ENCODE measurements around the gene PKP4.
"Not testable (repeated sequence)": the region's sequence is repeated elsewhere in the genome, so short reads cannot be mapped to it uniquely, and the experiment has no call there.

PKP4 gene

GRCh38 chr2:158688721-158689120, 232.0 kb downstream of the PKP4 start:
- H3K9ac ChIP-seq (ENCODE audit: low read depth, low read length), result no peak overlapping the region
- H3K36me3 ChIP-seq (ENCODE audit: control insufficient read depth, insufficient read depth, low read length), result no peaks in the 10 kb centered on the region
- H3K4me1 ChIP-seq (ENCODE audit: control insufficient read depth, insufficient read depth, low read length), result peaks cover 9% of the 10 kb centered on the region
- H3K27me3 ChIP-seq (ENCODE audit: control insufficient read depth, insufficient read depth, low read length), result no peaks in the 10 kb centered on the region; the same call in 1 of the 2 replicates
- H3K4me3 ChIP-seq (ENCODE audit: low read depth, low read length), result no peak overlapping the region
- H3K9me3 ChIP-seq (ENCODE audit: control insufficient read depth, insufficient read depth, low read length), result no peaks in the 10 kb centered on the region
- no peak overlapping the region for H3K27ac ChIP-seq (ENCODE audit: low read depth, low read length)

- H3K9ac ChIP-seq (ENCODE audit: low read depth, low read length), result no peak overlapping the region
- no peaks in the 10 kb centered on the region for H3K36me3 ChIP-seq (ENCODE audit: control insufficient read depth, insufficient read depth, low read length)
- no peak overlapping the region for H3K4me3 ChIP-seq (ENCODE audit: low read depth, low read length)
- H3K4me1 ChIP-seq (ENCODE audit: control insufficient read depth, insufficient read depth, low read length), result peaks cover 9% of the 10 kb centered on the region
- no peak overlapping the region for H3K27ac ChIP-seq (ENCODE audit: low read depth, low read length)
- no peaks in the 10 kb centered on the region for H3K9me3 ChIP-seq (ENCODE audit: control insufficient read depth, insufficient read depth, low read length)
- no peaks in the 10 kb centered on the region; the same call in 1 of the 2 replicates for H3K27me3 ChIP-seq (ENCODE audit: control insufficient read depth, insufficient read depth, low read length)
Observed at GRCh38 chr2:158689391-158689790, 232.6 kb downstream of the PKP4 start.

GRCh38 chr2:158690823-158691222, 234.1 kb downstream of the PKP4 start:
- Histone ChIP-seq H3K9ac (ENCODE audit: low read depth, low read length) (no peak overlapping the region), H3K4me3 (ENCODE audit: low read depth, low read length) (no peak overlapping the region), H3K4me1 (ENCODE audit: control insufficient read depth, insufficient read depth, low read length) (peaks cover 9% of the 10 kb centered on the region), H3K27ac (ENCODE audit: low read depth, low read length) (no peak overlapping the region), H3K9me3 (ENCODE audit: control insufficient read depth, insufficient read depth, low read length) (no peaks in the 10 kb centered on the region), H3K36me3 (ENCODE audit: control insufficient read depth, insufficient read depth, low read length) (no peaks in the 10 kb centered on the region), H3K27me3 (ENCODE audit: control insufficient read depth, insufficient read depth, low read length) (no peaks in the 10 kb centered on the region; the same call in 1 of the 2 replicates)

GRCh38 chr2:158691619-158692018, 234.9 kb downstream of the PKP4 start:
- H3K9me3 ChIP-seq (ENCODE audit: control insufficient read depth, insufficient read depth, low read length), result no peaks in the 10 kb centered on the region
- no peak overlapping the region for H3K27ac ChIP-seq (ENCODE audit: low read depth, low read length)
- no peak overlapping the region for H3K4me3 ChIP-seq (ENCODE audit: low read depth, low read length)
- H3K9ac ChIP-seq (ENCODE audit: low read depth, low read length), result no peak overlapping the region
- H3K4me1 ChIP-seq (ENCODE audit: control insufficient read depth, insufficient read depth, low read length), result peaks cover 9% of the 10 kb centered on the region
- H3K27me3 ChIP-seq (ENCODE audit: control insufficient read depth, insufficient read depth, low read length), result no peaks in the 10 kb centered on the region; the same call in 1 of the 2 replicates
- H3K36me3 ChIP-seq (ENCODE audit: control insufficient read depth, insufficient read depth, low read length), result no peaks in the 10 kb centered on the region

GRCh38 chr2:158692372-158693103, 235.8 kb downstream of the PKP4 start:
- H3K9ac ChIP-seq (ENCODE audit: low read depth, low read length), result no peak overlapping the region
- peaks cover 9% of the 10 kb centered on the region for H3K4me1 ChIP-seq (ENCODE audit: control insufficient read depth, insufficient read depth, low read length)
- no peak overlapping the region for H3K4me3 ChIP-seq (ENCODE audit: low read depth, low read length)
- no peak overlapping the region for H3K27ac ChIP-seq (ENCODE audit: low read depth, low read length)
- H3K36me3 ChIP-seq (ENCODE audit: control insufficient read depth, insufficient read depth, low read length), result no peaks in the 10 kb centered on the region
- no peaks in the 10 kb centered on the region for H3K9me3 ChIP-seq (ENCODE audit: control insufficient read depth, insufficient read depth, low read length)
- H3K27me3 ChIP-seq (ENCODE audit: control insufficient read depth, insufficient read depth, low read length), result no peaks in the 10 kb centered on the region; the same call in 1 of the 2 replicates

- Histone ChIP-seq H3K4me3 (ENCODE audit: low read depth, low read length) (no peak overlapping the region), H3K4me1 (ENCODE audit: control insufficient read depth, insufficient read depth, low read length) (peaks cover 8% of the 10 kb centered on the region), H3K9me3 (ENCODE audit: control insufficient read depth, insufficient read depth, low read length) (no peaks in the 10 kb centered on the region), H3K36me3 (ENCODE audit: control insufficient read depth, insufficient read depth, low read length) (no peaks in the 10 kb centered on the region), H3K9ac (ENCODE audit: low read depth, low read length) (no peak overlapping the region), H3K27ac (ENCODE audit: low read depth, low read length) (no peak overlapping the region), H3K27me3 (ENCODE audit: control insufficient read depth, insufficient read depth, low read length) (no peaks in the 10 kb centered on the region; the same call in 1 of the 2 replicates)
Observed at GRCh38 chr2:158693476-158693875, 236.7 kb downstream of the PKP4 start.

- Histone ChIP-seq H3K27ac (ENCODE audit: low read depth, low read length) (no peak overlapping the region), H3K9ac (ENCODE audit: low read depth, low read length) (no peak overlapping the region), H3K4me3 (ENCODE audit: low read depth, low read length) (no peak overlapping the region), H3K4me1 (ENCODE audit: control insufficient read depth, insufficient read depth, low read length) (no peaks in the 10 kb centered on the region), H3K27me3 (ENCODE audit: control insufficient read depth, insufficient read depth, low read length) (no peaks in the 10 kb centered on the region), H3K9me3 (ENCODE audit: control insufficient read depth, insufficient read depth, low read length) (no peaks in the 10 kb centered on the region), H3K36me3 (ENCODE audit: control insufficient read depth, insufficient read depth, low read length) (no peaks in the 10 kb centered on the region)
Observed at GRCh38 chr2:158695305-158695704, 238.6 kb downstream of the PKP4 start.

GRCh38 chr2:158695744-158696143, 239.0 kb downstream of the PKP4 start:
- not testable (repeated sequence) for H3K9me3 ChIP-seq (ENCODE audit: control insufficient read depth, insufficient read depth, low read length); H3K27ac ChIP-seq (ENCODE audit: low read depth, low read length); H3K4me1 ChIP-seq (ENCODE audit: control insufficient read depth, insufficient read depth, low read length); H3K36me3 ChIP-seq (ENCODE audit: control insufficient read depth, insufficient read depth, low read length); H3K4me3 ChIP-seq (ENCODE audit: low read depth, low read length); H3K9ac ChIP-seq (ENCODE audit: low read depth, low read length); H3K27me3 ChIP-seq (ENCODE audit: control insufficient read depth, insufficient read depth, low read length)

GRCh38 chr2:158699323-158699722, 242.6 kb downstream of the PKP4 start:
- Histone ChIP-seq H3K4me3 (ENCODE audit: low read depth, low read length) (no peak overlapping the region), H3K27me3 (ENCODE audit: control insufficient read depth, insufficient read depth, low read length) (no peaks in the 10 kb centered on the region), H3K4me1 (ENCODE audit: control insufficient read depth, insufficient read depth, low read length) (peaks cover 6% of the 10 kb centered on the region; the same call in 1 of the 2 replicates), H3K9ac (ENCODE audit: low read depth, low read length) (no peak overlapping the region), H3K36me3 (ENCODE audit: control insufficient read depth, insufficient read depth, low read length) (no peaks in the 10 kb centered on the region), H3K9me3 (ENCODE audit: control insufficient read depth, insufficient read depth, low read length) (no peaks in the 10 kb centered on the region), H3K27ac (ENCODE audit: low read depth, low read length) (no peak overlapping the region)

GRCh38 chr2:158701101-158701500, 244.3 kb downstream of the PKP4 start:
- Histone ChIP-seq H3K9me3 (ENCODE audit: control insufficient read depth, insufficient read depth, low read length) (no peaks in the 10 kb centered on the region), H3K9ac (ENCODE audit: low read depth, low read length) (no peak overlapping the region), H3K27ac (ENCODE audit: low read depth, low read length) (no peak overlapping the region), H3K27me3 (ENCODE audit: control insufficient read depth, insufficient read depth, low read length) (no peaks in the 10 kb centered on the region), H3K36me3 (ENCODE audit: control insufficient read depth, insufficient read depth, low read length) (no peaks in the 10 kb centered on the region), H3K4me3 (ENCODE audit: low read depth, low read length) (no peak overlapping the region), H3K4me1 (ENCODE audit: control insufficient read depth, insufficient read depth, low read length) (peaks cover 6% of the 10 kb centered on the region; the same call in 1 of the 2 replicates)

- Histone ChIP-seq H3K9ac (ENCODE audit: low read depth, low read length) (no peak overlapping the region), H3K4me1 (ENCODE audit: control insufficient read depth, insufficient read depth, low read length) (peaks cover 6% of the 10 kb centered on the region; the same call in 1 of the 2 replicates), H3K27ac (ENCODE audit: low read depth, low read length) (no peak overlapping the region), H3K36me3 (ENCODE audit: control insufficient read depth, insufficient read depth, low read length) (no peaks in the 10 kb centered on the region), H3K9me3 (ENCODE audit: control insufficient read depth, insufficient read depth, low read length) (no peaks in the 10 kb centered on the region), H3K27me3 (ENCODE audit: control insufficient read depth, insufficient read depth, low read length) (no peaks in the 10 kb centered on the region), H3K4me3 (ENCODE audit: low read depth, low read length) (no peak overlapping the region)
Observed at GRCh38 chr2:158702740-158703139, 246.0 kb downstream of the PKP4 start.
